ENCODE measurements around the gene CNOT1. TPM values are rescaled to one million over a fixed set of nuclear protein-coding genes. Genes with fewer than 3 reads are reported as not detected.
A peak's percentile ranks its signal among the peaks of the same experiment; 100 is the strongest.

CNOT1 gene
- polyA plus RNA-seq, 1 donor from 2014 or later: 66.2 TPM

DNA sequence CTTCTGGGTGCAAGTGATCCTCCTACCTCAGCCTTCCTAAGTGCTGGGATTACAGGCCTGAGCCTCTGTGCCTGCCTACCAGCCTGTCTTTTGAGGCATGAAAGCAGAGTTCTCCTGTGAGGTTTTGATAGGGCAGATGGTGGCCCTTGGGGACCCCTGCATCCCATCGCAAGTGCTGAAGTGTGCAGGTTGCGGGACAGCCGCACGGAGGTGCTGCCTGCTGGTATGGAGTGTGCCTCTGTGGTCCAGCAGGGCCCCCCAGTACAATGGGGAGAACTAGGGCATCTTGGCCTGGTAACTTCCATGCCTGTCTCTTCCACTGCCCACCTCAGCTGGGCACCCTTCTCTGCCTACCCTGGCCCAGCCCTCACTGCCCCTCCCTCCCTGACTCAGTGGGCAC is 139.6 kb downstream of the CNOT1 start:
- no peak overlapping the region for H3K9ac ChIP-seq (ENCODE audit: low read length)
- H2AFZ ChIP-seq (ENCODE audit: low read depth, low read length): no peak overlapping the region
- H3K4me3 ChIP-seq (ENCODE audit: low read length): no peak overlapping the region
- no peaks in the 10 kb centered on the region for H3K9me3 ChIP-seq (ENCODE audit: low read length)
- no peak overlapping the region for H3K4me2 ChIP-seq (ENCODE audit: low read length)
- H3K36me3 ChIP-seq (ENCODE audit: insufficient read depth, low read length): no peaks in the 10 kb centered on the region
- H3K9me2 ChIP-seq (ENCODE audit: insufficient read depth, low read length): no peaks in the 10 kb centered on the region
- H3K27ac ChIP-seq (ENCODE audit: low read length): no peak overlapping the region
- H4K20me1 ChIP-seq (ENCODE audit: insufficient read depth): no peaks in the 10 kb centered on the region
- no peaks in the 10 kb centered on the region for H3K79me2 ChIP-seq (replicated peaks; ENCODE audit: insufficient read depth, low read length)
- peaks cover 9% of the 10 kb centered on the region for H3F3A ChIP-seq (ENCODE audit: insufficient read depth, low read length, poor library complexity, severe bottlenecking)
- no peaks in the 10 kb centered on the region for H3K27me3 ChIP-seq (ENCODE audit: insufficient read depth, low read depth, low read length)
- TF ChIP-seq, protein P1, sequence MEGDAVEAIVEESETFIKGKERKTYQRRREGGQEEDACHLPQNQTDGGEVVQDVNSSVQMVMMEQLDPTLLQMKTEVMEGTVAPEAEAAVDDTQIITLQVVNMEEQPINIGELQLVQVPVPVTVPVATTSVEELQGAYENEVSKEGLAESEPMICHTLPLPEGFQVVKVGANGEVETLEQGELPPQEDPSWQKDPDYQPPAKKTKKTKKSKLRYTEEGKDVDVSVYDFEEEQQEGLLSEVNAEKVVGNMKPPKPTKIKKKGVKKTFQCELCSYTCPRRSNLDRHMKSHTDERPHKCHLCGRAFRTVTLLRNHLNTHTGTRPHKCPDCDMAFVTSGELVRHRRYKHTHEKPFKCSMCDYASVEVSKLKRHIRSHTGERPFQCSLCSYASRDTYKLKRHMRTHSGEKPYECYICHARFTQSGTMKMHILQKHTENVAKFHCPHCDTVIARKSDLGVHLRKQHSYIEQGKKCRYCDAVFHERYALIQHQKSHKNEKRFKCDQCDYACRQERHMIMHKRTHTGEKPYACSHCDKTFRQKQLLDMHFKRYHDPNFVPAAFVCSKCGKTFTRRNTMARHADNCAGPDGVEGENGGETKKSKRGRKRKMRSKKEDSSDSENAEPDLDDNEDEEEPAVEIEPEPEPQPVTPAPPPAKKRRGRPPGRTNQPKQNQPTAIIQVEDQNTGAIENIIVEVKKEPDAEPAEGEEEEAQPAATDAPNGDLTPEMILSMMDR (IDR thresholded peaks at IDR 0.05; ENCODE audit: poor library complexity, severe bottlenecking): no peak
- TF ChIP-seq POLR2AphosphoS5 (IDR thresholded peaks at IDR 0.05) (no peak), RAD21 (conservative IDR thresholded peaks at IDR 0.05) (no peak), TAF1 (IDR thresholded peaks at IDR 0.05; ENCODE audit: low read depth) (no peak)
- TF ChIP-seq, protein P2, sequence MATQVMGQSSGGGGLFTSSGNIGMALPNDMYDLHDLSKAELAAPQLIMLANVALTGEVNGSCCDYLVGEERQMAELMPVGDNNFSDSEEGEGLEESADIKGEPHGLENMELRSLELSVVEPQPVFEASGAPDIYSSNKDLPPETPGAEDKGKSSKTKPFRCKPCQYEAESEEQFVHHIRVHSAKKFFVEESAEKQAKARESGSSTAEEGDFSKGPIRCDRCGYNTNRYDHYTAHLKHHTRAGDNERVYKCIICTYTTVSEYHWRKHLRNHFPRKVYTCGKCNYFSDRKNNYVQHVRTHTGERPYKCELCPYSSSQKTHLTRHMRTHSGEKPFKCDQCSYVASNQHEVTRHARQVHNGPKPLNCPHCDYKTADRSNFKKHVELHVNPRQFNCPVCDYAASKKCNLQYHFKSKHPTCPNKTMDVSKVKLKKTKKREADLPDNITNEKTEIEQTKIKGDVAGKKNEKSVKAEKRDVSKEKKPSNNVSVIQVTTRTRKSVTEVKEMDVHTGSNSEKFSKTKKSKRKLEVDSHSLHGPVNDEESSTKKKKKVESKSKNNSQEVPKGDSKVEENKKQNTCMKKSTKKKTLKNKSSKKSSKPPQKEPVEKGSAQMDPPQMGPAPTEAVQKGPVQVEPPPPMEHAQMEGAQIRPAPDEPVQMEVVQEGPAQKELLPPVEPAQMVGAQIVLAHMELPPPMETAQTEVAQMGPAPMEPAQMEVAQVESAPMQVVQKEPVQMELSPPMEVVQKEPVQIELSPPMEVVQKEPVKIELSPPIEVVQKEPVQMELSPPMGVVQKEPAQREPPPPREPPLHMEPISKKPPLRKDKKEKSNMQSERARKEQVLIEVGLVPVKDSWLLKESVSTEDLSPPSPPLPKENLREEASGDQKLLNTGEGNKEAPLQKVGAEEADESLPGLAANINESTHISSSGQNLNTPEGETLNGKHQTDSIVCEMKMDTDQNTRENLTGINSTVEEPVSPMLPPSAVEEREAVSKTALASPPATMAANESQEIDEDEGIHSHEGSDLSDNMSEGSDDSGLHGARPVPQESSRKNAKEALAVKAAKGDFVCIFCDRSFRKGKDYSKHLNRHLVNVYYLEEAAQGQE (IDR thresholded peaks at IDR 0.05; ENCODE audit: borderline replicate concordance): no peak

DNA sequence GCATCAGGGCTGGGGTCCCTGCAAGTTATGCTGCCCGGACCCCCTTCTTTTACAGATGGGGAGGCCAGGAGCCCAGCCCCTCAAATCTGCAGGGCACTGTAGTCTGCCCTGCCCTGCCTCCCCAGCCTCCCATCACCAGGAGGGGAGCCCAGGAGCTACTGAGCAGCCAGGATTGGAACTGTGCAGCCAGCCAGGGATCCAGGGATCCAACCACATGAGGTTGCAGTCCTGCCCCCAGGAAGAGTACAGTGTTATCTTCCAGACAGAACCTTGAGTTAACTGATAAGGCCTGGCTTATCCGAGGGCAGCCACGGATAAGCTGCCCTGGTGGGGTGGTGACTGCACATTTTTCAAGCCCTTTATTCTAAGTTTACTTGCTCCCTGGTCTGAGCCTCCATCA is 141.1 kb downstream of the CNOT1 start:
- no peaks in the 10 kb centered on the region for H3F3A ChIP-seq (ENCODE audit: insufficient read depth, low read length, poor library complexity, severe bottlenecking)
- H4K20me1 ChIP-seq (ENCODE audit: insufficient read depth): no peaks in the 10 kb centered on the region
- H3K36me3 ChIP-seq (ENCODE audit: insufficient read depth, low read length): no peaks in the 10 kb centered on the region
- H3K9me2 ChIP-seq (ENCODE audit: insufficient read depth, low read length): no peaks in the 10 kb centered on the region
- H3K27me3 ChIP-seq (ENCODE audit: insufficient read depth, low read depth, low read length): no peaks in the 10 kb centered on the region
- no peak overlapping the region for H3K4me2 ChIP-seq (ENCODE audit: low read length)
- H3K4me3 ChIP-seq (ENCODE audit: low read length): no peak overlapping the region
- H3K27ac ChIP-seq (ENCODE audit: low read length): no peak overlapping the region
- TF ChIP-seq RAD21 (conservative IDR thresholded peaks at IDR 0.05) (no peak), MXI1 (conservative IDR thresholded peaks at IDR 0.05; ENCODE audit: poor library complexity, severe bottlenecking) (no peak)
- H3K9ac ChIP-seq (ENCODE audit: low read length): no peak overlapping the region
- no peak overlapping the region for H2AFZ ChIP-seq (ENCODE audit: low read depth, low read length)
- H3K9me3 ChIP-seq (ENCODE audit: low read length): no peaks in the 10 kb centered on the region
- H3K79me2 ChIP-seq (replicated peaks; ENCODE audit: insufficient read depth, low read length): no peaks in the 10 kb centered on the region

DNA sequence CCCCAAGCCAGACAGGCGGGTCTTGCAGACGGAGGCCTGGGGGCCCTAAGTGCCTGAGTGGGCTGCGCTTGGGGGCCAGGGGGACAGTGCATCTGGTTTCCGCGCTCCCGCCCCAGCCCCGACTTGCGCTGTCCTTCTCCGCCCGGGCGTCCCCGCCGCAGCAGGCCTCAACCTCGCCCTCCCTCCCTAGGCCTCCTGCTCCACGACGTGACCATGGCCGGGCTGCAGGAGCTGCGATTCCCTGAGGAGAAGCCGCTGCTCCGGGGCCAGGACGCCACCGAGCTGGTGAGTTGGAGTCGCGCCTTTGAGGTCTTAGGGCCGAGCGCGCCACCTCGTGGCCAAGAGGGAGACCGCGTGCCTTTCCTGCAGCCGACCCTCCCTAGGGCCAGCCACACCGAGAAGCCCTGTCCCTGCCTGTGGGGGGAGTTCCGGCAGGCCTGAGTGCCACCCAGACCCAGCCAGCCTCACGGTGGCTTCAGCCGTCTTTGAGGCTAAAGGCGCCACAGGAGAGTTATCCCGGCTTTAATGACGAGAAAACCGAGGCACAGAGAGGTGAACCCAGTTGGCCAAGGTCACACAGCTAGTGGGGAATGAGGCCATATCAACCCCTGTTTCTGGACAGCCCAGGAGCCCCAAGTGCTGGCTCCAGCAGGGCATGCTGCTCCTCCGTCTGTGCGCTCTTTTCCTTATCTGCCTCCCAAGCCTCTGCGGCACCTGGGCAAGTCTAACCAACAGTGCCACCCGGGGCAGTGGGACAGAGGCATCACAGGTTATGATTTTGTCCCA is 141.9 kb downstream of the CNOT1 start:
- TF ChIP-seq, protein P1 (IDR thresholded peaks at IDR 0.05; ENCODE audit: poor library complexity, severe bottlenecking): peak; percentile 96
- TF ChIP-seq SMC3 (conservative IDR thresholded peaks at IDR 0.05; ENCODE audit: poor library complexity) (peak; percentile 98), POLR2AphosphoS5 (IDR thresholded peaks at IDR 0.05) (no peak), EP300 (conservative IDR thresholded peaks at IDR 0.05; ENCODE audit: poor library complexity, severe bottlenecking) (no peak), EZH2 (IDR thresholded peaks at IDR 0.05; ENCODE audit: borderline replicate concordance, insufficient read depth, low read length, poor library complexity, severe bottlenecking) (no peak), RAD21 (conservative IDR thresholded peaks at IDR 0.05) (peak; percentile 94), TAF1 (IDR thresholded peaks at IDR 0.05; ENCODE audit: low read depth) (no peak), MXI1 (conservative IDR thresholded peaks at IDR 0.05; ENCODE audit: poor library complexity, severe bottlenecking) (peak; percentile 16)
- TF ChIP-seq, protein P2 (IDR thresholded peaks at IDR 0.05; ENCODE audit: borderline replicate concordance): no peak
- H2AFZ ChIP-seq (ENCODE audit: low read depth, low read length): no peak overlapping the region
- no peaks in the 10 kb centered on the region for H3K79me2 ChIP-seq (replicated peaks; ENCODE audit: insufficient read depth, low read length)
- no peaks in the 10 kb centered on the region for H3K36me3 ChIP-seq (ENCODE audit: insufficient read depth, low read length)
- no peak overlapping the region for H3K4me2 ChIP-seq (ENCODE audit: low read length)
- H3F3A ChIP-seq (ENCODE audit: insufficient read depth, low read length, poor library complexity, severe bottlenecking): no peaks in the 10 kb centered on the region
- H3K9me2 ChIP-seq (ENCODE audit: insufficient read depth, low read length): no peaks in the 10 kb centered on the region
- no peak overlapping the region for H3K27ac ChIP-seq (ENCODE audit: low read length)
- no peaks in the 10 kb centered on the region for H3K9me3 ChIP-seq (ENCODE audit: low read length)
- peak overlapping the region; percentile 30 for H3K4me3 ChIP-seq (ENCODE audit: low read length)
- H4K20me1 ChIP-seq (ENCODE audit: insufficient read depth): no peaks in the 10 kb centered on the region
- peak overlapping the region; percentile 29 for H3K9ac ChIP-seq (ENCODE audit: low read length)
- no peaks in the 10 kb centered on the region for H3K27me3 ChIP-seq (ENCODE audit: insufficient read depth, low read depth, low read length)
